ENCODE measurements around the gene DEXI.
"Not testable (repeated sequence)": the region's sequence is repeated elsewhere in the genome, so short reads cannot be mapped to it uniquely, and the experiment has no call there.

DEXI gene

GRCh38 chr16:10926094-10926493 lies 16.2 kb downstream of the DEXI start:
- TF ChIP-seq EZH2phosphoT487 (IDR thresholded peaks at IDR 0.05; ENCODE audit: borderline replicate concordance, low read length) (no peak), CTCF (IDR thresholded peaks at IDR 0.05; ENCODE audit: low read depth, low read length, poor library complexity, severe bottlenecking) (no peak)
- H3K27me3 ChIP-seq (ENCODE audit: control insufficient read depth, low read length), result no peaks in the 10 kb centered on the region
- no peaks in the 10 kb centered on the region for H4K20me1 ChIP-seq (ENCODE audit: control insufficient read depth, insufficient read depth, low read depth, low read length)
- no peak overlapping the region for H3K27ac ChIP-seq (ENCODE audit: low read depth, low read length)
- no peak overlapping the region for H3K4me3 ChIP-seq (ENCODE audit: low read length)
- H3K9me2 ChIP-seq (replicated peaks; ENCODE audit: control insufficient read depth, low read length), result no peaks in the 10 kb centered on the region
- no peaks in the 10 kb centered on the region for H3K4me1 ChIP-seq (ENCODE audit: control insufficient read depth, low read length)
- H3F3A ChIP-seq (ENCODE audit: control insufficient read depth, insufficient read depth), result 0 out of 2 replicates have a peak, but pooled peaks cover 2% of the 10 kb centered on the region
- H3K9me3 ChIP-seq (ENCODE audit: control insufficient read depth, insufficient read depth, low read length), result no peaks in the 10 kb centered on the region
- H3K4me2 ChIP-seq (ENCODE audit: low read length), result no peak overlapping the region
- H3K36me3 ChIP-seq (ENCODE audit: control insufficient read depth, low read length), result peaks cover 34% of the 10 kb centered on the region
- no peaks in the 10 kb centered on the region for H3K79me2 ChIP-seq (ENCODE audit: control insufficient read depth, low read length)

DNA sequence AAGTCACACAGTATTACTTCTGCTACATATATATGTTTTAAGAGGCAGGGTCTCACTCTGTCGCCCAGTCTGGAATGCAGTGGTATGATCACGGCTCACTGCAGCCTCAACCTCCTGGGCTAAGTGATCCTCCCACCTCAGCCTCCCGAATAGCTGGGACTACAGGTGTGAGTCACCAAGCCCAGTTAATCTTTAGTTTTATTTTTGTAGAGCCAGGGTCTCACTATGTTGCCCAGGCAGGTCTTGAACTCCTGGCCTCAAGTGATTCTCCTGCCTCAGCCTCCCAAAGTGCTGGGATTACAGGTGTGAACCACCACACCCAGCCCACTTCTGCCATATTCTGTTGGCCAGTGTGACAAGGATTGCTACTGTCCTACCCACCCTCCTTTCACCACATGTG lies 17.0 kb downstream of the DEXI start:
- H4K20me1 ChIP-seq (ENCODE audit: control insufficient read depth, insufficient read depth, low read depth, low read length); H3K9me2 ChIP-seq (replicated peaks; ENCODE audit: control insufficient read depth, low read length); H3K4me2 ChIP-seq (ENCODE audit: low read length); H3K27ac ChIP-seq (ENCODE audit: low read depth, low read length); H3F3A ChIP-seq (ENCODE audit: control insufficient read depth, insufficient read depth); H3K4me3 ChIP-seq (ENCODE audit: low read length); H3K79me2 ChIP-seq (ENCODE audit: control insufficient read depth, low read length); H3K9me3 ChIP-seq (ENCODE audit: control insufficient read depth, insufficient read depth, low read length); H3K4me1 ChIP-seq (ENCODE audit: control insufficient read depth, low read length); H3K27me3 ChIP-seq (ENCODE audit: control insufficient read depth, low read length): not testable (repeated sequence)
- peaks cover 38% of the 10 kb centered on the region for H3K36me3 ChIP-seq (ENCODE audit: control insufficient read depth, low read length)

DNA sequence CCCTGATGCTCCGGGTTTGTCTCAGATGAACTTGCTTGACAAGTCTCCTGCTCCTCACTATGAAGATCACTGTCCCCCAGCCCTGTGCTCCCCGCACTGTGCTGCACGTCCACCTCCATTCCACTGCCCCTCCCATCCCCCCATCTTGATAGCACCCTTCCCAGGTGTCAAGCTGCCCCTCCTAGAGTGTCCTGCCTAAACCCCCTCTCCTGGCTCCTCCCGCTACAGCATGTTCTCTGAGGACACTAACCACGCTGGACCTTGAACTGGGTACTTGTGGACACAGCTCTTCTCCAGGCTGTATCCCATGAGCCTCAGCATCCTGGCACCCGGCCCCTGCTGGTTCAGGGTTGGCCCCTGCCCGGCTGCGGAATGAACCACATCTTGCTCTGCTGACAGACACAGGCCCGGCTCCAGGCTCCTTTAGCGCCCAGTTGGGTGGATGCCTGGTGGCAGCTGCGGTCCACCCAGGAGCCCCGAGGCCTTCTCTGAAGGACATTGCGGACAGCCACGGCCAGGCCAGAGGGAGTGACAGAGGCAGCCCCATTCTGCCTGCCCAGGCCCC lies 18.5 kb downstream of the DEXI start:
- Histone ChIP-seq H3K27ac (ENCODE audit: low read depth, low read length) (no peak overlapping the region), H3K9me2 (replicated peaks; ENCODE audit: control insufficient read depth, low read length) (no peaks in the 10 kb centered on the region), H3K36me3 (ENCODE audit: control insufficient read depth, low read length) (peaks cover 47% of the 10 kb centered on the region), H3K4me1 (ENCODE audit: control insufficient read depth, low read length) (peaks cover 1% of the 10 kb centered on the region; the same call in 1 of the 2 replicates), H3K9me3 (ENCODE audit: control insufficient read depth, insufficient read depth, low read length) (no peaks in the 10 kb centered on the region), H3K79me2 (ENCODE audit: control insufficient read depth, low read length) (no peaks in the 10 kb centered on the region), H3K4me2 (ENCODE audit: low read length) (no peak overlapping the region), H4K20me1 (ENCODE audit: control insufficient read depth, insufficient read depth, low read depth, low read length) (no peaks in the 10 kb centered on the region), H3K27me3 (ENCODE audit: control insufficient read depth, low read length) (no peaks in the 10 kb centered on the region), H3K4me3 (ENCODE audit: low read length) (no peak overlapping the region), H3F3A (ENCODE audit: control insufficient read depth, insufficient read depth) (0 out of 2 replicates have a peak, but pooled peaks cover 2% of the 10 kb centered on the region)
- TF ChIP-seq EZH2phosphoT487 (IDR thresholded peaks at IDR 0.05; ENCODE audit: borderline replicate concordance, low read length), result no peak
- TF ChIP-seq CTCF (IDR thresholded peaks at IDR 0.05; ENCODE audit: low read depth, low read length, poor library complexity, severe bottlenecking), result no peak

GRCh38 chr16:10923146-10923649 lies 19.1 kb downstream of the DEXI start:
- no peaks in the 10 kb centered on the region for H4K20me1 ChIP-seq (ENCODE audit: control insufficient read depth, insufficient read depth, low read depth, low read length)
- H3K9me3 ChIP-seq (ENCODE audit: control insufficient read depth, insufficient read depth, low read length), result no peaks in the 10 kb centered on the region
- TF ChIP-seq CTCF (IDR thresholded peaks at IDR 0.05; ENCODE audit: low read depth, low read length, poor library complexity, severe bottlenecking) (no peak), EZH2phosphoT487 (IDR thresholded peaks at IDR 0.05; ENCODE audit: borderline replicate concordance, low read length) (no peak)
- H3K4me1 ChIP-seq (ENCODE audit: control insufficient read depth, low read length), result peaks cover 6% of the 10 kb centered on the region
- H3K4me2 ChIP-seq (ENCODE audit: low read length), result no peak overlapping the region
- H3K27ac ChIP-seq (ENCODE audit: low read depth, low read length), result no peak overlapping the region
- 0 out of 2 replicates have a peak, but pooled peaks cover 2% of the 10 kb centered on the region for H3F3A ChIP-seq (ENCODE audit: control insufficient read depth, insufficient read depth)
- peaks cover 52% of the 10 kb centered on the region for H3K36me3 ChIP-seq (ENCODE audit: control insufficient read depth, low read length)
- no peaks in the 10 kb centered on the region for H3K79me2 ChIP-seq (ENCODE audit: control insufficient read depth, low read length)
- H3K4me3 ChIP-seq (ENCODE audit: low read length), result no peak overlapping the region
- H3K9me2 ChIP-seq (replicated peaks; ENCODE audit: control insufficient read depth, low read length), result no peaks in the 10 kb centered on the region
- no peaks in the 10 kb centered on the region for H3K27me3 ChIP-seq (ENCODE audit: control insufficient read depth, low read length)
